Lower lobe of right lung (tissue), 2 donors: ENCODE data around the gene LY9. TPM values are rescaled to one million over a fixed set of nuclear protein-coding genes. Genes with fewer than 3 reads are reported as not detected.

Experiments used
- ATAC-seq, 2 donors: fragments of 200-7000 bp; cut with Tn5 transposase; one replicate each; pipeline ENCODE4 v1.9.1; 2020 to 2022; ENCODE audit warnings: mild to moderate bottlenecking in 2 of 2, moderate library complexity in 2 of 2
- DNase-seq: peaks from one replicate; pipeline ENCODE4 v3.0.0-alpha.2; 2020
- H3K27ac ChIP-seq: fragments of 200-600 bp; one replicate; pipeline ENCODE4 v1.8.0; 2022
- H3K27me3 ChIP-seq: fragments of 200-600 bp; one replicate; pipeline ENCODE4 v1.8.0; 2022; ENCODE audit warnings: low read depth
- H3K36me3 ChIP-seq: fragments of 200-600 bp; one replicate; pipeline ENCODE4 v1.8.0; 2022; ENCODE audit warnings: mild to moderate bottlenecking
- H3K4me1 ChIP-seq: fragments of 200-600 bp; one replicate; pipeline ENCODE4 v1.8.0; 2022
- H3K4me3 ChIP-seq: fragments of 200-600 bp; one replicate; pipeline ENCODE4 v1.8.0; 2022; ENCODE audit warnings: mild to moderate bottlenecking
- H3K9me3 ChIP-seq: fragments of 200-600 bp; one replicate; pipeline ENCODE4 v1.8.0; 2022
- intact Hi-C: fragments of 100-400 bp; cut with DNase I; formaldehyde crosslinking; loops from one replicate; pipeline ENCODE4 v1.11.0; 2022
- total RNA-seq: library from RNA; stranded (reverse); fragmentation: NEBNext Ultra II Directional; extraction: Animal tissue kit (Norgen Biotek cat#: 25700); gene quantifications from one replicate; pipeline ENCODE4 v1.2.1, GENCODE V29; 2021
- TF ChIP-seq, protein P1 (sequence below): fragments of 200-600 bp; IDR thresholded peaks from one replicate; pipeline ENCODE4 v1.8.0; 2022; ENCODE audit warnings: antibody characterized with exemption, mild to moderate bottlenecking
- donor health status: DM: no; HTN: yes; CAD: no; lungs with severe emphysema.

Gene LY9
- total RNA-seq, 1 donor from 2014 or later, result 1.8 TPM

DNA sequence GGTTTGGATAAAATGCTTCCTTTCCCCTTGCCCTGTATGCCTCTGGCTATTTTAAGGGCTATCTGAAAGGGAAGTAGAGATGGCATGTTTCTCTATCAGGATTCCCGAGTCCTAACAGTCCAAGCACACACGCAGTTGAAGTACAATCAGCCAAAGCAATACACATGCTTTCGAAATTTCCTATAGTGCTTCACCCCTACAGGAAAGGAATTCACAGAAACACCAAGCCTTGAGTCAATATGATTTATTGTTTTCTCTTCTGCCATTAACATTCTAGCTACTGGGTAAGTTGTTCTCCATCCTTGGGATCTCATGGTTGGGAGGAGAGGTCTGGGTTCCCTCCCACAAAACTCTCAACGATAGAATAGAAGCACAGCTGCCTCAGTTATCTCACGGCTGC lies 80.3 kb downstream of the LY9 start:
- H3K36me3 ChIP-seq, result no peaks in the 10 kb centered on the region
- DNase-seq, result no peak
- no peaks in the 10 kb centered on the region for H3K27me3 ChIP-seq
- intact Hi-C loops, result no loop called here
- H3K4me1 ChIP-seq, result no peaks in the 10 kb centered on the region
- ATAC-seq, result no peak
- no peak overlapping the region for H3K27ac ChIP-seq
- TF ChIP-seq, protein P1, sequence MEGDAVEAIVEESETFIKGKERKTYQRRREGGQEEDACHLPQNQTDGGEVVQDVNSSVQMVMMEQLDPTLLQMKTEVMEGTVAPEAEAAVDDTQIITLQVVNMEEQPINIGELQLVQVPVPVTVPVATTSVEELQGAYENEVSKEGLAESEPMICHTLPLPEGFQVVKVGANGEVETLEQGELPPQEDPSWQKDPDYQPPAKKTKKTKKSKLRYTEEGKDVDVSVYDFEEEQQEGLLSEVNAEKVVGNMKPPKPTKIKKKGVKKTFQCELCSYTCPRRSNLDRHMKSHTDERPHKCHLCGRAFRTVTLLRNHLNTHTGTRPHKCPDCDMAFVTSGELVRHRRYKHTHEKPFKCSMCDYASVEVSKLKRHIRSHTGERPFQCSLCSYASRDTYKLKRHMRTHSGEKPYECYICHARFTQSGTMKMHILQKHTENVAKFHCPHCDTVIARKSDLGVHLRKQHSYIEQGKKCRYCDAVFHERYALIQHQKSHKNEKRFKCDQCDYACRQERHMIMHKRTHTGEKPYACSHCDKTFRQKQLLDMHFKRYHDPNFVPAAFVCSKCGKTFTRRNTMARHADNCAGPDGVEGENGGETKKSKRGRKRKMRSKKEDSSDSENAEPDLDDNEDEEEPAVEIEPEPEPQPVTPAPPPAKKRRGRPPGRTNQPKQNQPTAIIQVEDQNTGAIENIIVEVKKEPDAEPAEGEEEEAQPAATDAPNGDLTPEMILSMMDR, result no peak
- H3K9me3 ChIP-seq, result no peaks in the 10 kb centered on the region
- no peak overlapping the region for H3K4me3 ChIP-seq

DNA sequence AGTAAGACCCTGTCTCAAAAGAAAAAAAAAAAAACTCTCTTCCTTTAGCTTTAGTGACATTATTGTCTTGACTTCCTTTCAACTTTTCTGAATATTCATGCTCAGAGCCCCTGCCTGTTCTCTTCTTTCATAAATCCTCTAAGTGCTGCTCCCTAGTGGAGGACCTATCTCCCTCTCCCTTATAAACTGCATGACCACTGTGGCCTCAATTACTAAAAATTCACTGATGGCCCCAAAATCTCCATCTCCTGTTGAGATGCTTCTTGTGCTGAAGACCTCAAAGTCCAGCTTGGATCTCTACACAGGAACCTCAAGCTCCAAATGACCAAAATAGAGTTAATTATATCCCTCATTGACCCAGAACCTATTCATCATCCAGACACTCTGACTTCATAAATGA lies 81.2 kb downstream of the LY9 start:
- intact Hi-C loops, result no loop called here
- no peak overlapping the region for H3K4me3 ChIP-seq
- ATAC-seq (no peak), DNase-seq (no peak)
- H3K27me3 ChIP-seq, result no peaks in the 10 kb centered on the region
- no peaks in the 10 kb centered on the region for H3K4me1 ChIP-seq
- no peak overlapping the region for H3K27ac ChIP-seq
- TF ChIP-seq, protein P1, result no peak
- no peaks in the 10 kb centered on the region for H3K36me3 ChIP-seq
- H3K9me3 ChIP-seq, result no peaks in the 10 kb centered on the region

Other genes with a start within 250 kb of the LY9 start
- gene CD84, start 216.7 kb upstream of the LY9 start, total RNA-seq, result 24.1 TPM
- gene SLAMF1, start 149.1 kb upstream of the LY9 start, total RNA-seq, result 1.4 TPM
- gene CD48, start 84.4 kb upstream of the LY9 start, total RNA-seq, result 26.3 TPM
- 7.9 TPM for gene SLAMF7, start 56.9 kb upstream of the LY9 start, total RNA-seq
- gene CD244, start 66.7 kb downstream of the LY9 start, total RNA-seq, result 4.5 TPM
- gene ITLN1, start 89.0 kb downstream of the LY9 start, total RNA-seq, result 2.7 TPM
- gene ITLN2, start 158.6 kb downstream of the LY9 start, total RNA-seq, result 30.7 TPM
- gene F11R, start 225.0 kb downstream of the LY9 start, total RNA-seq, result 162 TPM
- 63.2 TPM for gene TSTD1, start 242.8 kb downstream of the LY9 start, total RNA-seq
- 81.8 TPM for gene USF1, start 249.8 kb downstream of the LY9 start, total RNA-seq